Measurements from ENCODE around the gene ERF.

DNA sequence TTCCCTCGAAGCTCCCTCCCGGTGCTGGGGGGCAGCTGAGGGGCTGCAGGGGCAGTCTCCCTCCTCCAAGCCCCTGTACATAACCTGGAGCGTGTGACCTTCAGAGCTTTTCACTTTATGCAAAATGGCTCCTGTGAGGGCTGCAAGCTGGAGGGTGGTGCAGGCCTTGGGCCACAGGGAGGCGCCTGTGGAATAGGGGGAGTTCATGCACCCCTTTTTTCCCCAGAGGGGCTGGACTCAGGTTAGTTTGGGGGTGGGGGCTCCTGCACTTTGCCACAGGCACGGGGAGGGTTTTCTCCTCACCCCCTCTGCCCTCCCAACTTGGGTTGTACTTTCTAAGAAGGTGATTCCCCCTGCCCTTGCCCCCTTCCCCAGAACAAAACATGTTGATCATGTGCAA lies 40.4 kb upstream of the ERF start:
- TF ChIP-seq FOS (IDR thresholded peaks at IDR 0.05; ENCODE audit: borderline replicate concordance, extremely low read depth, insufficient read length), result no peak
- no peak for TF ChIP-seq POLR2A (IDR thresholded peaks at IDR 0.05; ENCODE audit: low read depth, low read length)
